Measurements from ENCODE around the gene MRPS18C. TPM values are rescaled to one million over a fixed set of nuclear protein-coding genes. Genes with fewer than 3 reads are reported as not detected.

MRPS18C gene
- 53.0 and 97.8 TPM in 2 replicates for total RNA-seq (2014; rRNA removed; shearing (Covaris generic))

- peak; percentile 98 for DNase-seq (ENCODE audit: low read depth)
Measured at GRCh38 chr4:83455281-83456183, at the start of gene MRPS18C, which contains the start of gene HELQ. TSS of gene MRPS18C (plus strand) at chr4:83456058. CDS start at chr4:83456078, 20 bp downstream. TSS of gene HELQ (minus strand) at chr4:83455823. CDS start at chr4:83455693, 130 bp downstream.

- DNase-seq (ENCODE audit: low read depth), result no peak
Measured at GRCh38 chr4:83408908-83409307, 47.0 kb upstream of the MRPS18C start.

DNA sequence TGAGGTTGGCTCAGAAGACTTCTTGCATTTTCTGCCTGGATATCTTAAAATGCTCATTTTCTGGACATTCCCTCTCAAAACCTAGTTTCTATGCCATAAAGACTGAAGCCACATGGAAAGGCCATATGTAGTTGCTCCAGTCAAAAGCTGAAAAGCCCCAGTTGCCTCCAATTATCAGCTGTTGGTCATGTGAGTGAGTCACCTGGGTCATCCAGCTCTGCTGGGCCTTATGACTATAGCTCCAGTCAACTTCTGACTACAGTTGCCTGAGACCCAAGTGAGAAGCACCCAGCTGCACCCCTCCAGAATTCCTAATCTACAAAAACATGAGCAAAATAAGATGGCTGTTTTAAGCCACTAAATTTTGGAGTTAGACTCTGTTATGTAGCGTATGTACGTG is 42.2 kb upstream of the MRPS18C start:
- peak; percentile 3 for DNase-seq (ENCODE audit: low read depth)

DNA sequence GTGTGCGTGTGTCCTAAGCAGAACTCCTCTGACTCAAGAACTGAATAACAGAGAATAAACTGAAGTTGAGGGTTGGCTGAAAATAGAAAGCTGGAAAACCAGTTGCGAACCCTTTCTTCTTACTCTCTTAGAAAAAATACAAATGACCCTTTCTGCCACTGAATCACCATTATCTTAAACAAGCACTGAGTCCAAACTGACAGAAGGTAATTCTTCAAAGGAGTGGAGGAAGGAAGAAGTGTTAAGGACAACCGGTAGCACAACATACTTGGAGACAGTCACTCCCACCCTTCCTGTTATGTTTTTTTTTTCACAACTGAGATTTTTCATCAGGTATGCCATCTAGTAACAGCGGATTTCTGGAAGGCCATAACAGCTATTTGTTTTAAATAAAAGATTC is 38.3 kb upstream of the MRPS18C start:
- DNase-seq (ENCODE audit: low read depth), result no peak

DNA sequence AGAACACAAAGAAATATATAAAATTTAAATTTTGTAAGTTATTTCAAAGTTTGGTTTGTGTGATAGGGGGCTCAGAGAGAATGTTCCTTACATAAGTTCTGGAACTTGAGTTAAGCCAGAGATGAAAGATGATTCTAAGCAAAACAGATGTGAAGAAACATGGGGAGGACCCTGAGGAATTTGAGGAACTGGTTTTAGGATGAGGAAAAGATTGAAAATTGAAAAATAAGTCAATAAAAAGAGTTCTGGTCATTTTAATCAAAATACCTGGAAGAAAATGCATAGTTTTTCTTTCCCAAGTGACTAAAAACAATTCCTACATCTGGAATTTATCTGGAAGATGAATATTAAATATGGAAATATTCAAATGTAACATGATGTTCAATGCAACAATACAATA is 37.6 kb upstream of the MRPS18C start:
- no peak for DNase-seq (ENCODE audit: low read depth)

- no peak for DNase-seq (ENCODE audit: low read depth)
Measured at GRCh38 chr4:83431200-83431599, 24.7 kb upstream of the MRPS18C start.

GRCh38 chr4:83436680-83437079 is 19.2 kb upstream of the MRPS18C start:
- DNase-seq (ENCODE audit: low read depth), result no peak

DNA sequence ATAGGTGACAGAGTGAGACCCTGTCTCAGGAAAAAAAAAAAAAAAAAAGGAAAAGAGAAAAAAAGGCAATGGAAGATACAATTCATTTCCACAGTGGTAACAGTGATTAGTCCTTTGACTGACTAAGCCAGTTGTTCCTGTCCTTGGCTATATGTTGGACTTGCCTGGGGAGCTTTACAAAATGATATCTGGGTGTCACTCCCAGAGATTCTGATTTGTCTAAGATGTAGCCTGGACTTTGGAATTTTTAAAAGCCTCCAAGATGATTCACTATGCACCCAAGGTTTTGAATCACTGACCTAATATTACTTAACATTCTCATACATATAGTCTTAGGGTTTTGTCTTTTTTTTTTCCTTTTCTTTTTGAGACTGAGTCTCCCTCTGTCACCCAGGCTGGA is 17.1 kb upstream of the MRPS18C start:
- DNase-seq (ENCODE audit: low read depth), result no peak

GRCh38 chr4:83440148-83440814 is 15.6 kb upstream of the MRPS18C start:
- no peak for DNase-seq (ENCODE audit: low read depth)

DNA sequence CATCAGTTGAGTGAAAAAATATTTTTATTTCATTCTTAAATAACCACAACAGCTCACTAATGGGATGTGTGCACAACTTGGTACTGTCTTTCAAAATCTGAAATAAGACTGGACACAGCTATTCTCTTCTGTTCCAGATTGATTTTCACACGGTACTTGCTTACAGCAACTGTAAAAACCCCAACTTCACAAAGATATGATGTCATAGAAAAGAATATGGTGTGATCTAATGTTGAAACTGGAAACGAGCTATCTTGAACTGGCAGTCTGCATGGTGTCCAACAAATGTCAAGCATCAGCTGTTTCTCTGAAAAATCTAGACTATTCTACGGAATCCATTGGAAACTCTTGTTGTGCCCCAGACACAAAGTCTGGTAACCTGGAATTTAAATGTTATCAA is 15.0 kb upstream of the MRPS18C start:
- no peak for DNase-seq (ENCODE audit: low read depth)

DNA sequence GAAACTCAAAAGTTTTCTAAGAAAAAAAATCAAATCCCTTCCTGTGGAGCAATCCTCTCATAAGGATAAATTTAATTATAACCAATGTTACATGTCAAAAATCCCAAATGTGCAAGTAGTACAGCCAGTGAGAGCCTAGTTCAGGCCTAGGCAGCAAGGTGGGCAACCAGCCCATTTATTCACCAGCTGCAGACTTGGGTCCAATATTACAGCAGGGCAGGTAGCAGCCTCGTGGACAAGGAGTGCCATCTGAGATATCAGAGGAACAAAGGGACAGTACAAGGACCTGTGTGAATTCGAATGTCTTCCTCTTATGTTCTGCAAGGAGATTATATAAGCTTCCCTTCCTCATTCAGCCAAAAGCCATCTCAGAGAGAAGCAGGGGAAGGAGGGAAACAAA is 6.8 kb upstream of the MRPS18C start:
- DNase-seq (ENCODE audit: low read depth), result no peak

GRCh38 chr4:83454686-83455085 is 1.2 kb upstream of the MRPS18C start:
- DNase-seq (ENCODE audit: low read depth), result peak; percentile 8

GRCh38 chr4:83456184-83456501 is 285 bp downstream of the MRPS18C start:
- no peak for DNase-seq (ENCODE audit: low read depth)

GRCh38 chr4:83473423-83473822 is 17.6 kb downstream of the MRPS18C start:
- DNase-seq (ENCODE audit: low read depth), result no peak

DNA sequence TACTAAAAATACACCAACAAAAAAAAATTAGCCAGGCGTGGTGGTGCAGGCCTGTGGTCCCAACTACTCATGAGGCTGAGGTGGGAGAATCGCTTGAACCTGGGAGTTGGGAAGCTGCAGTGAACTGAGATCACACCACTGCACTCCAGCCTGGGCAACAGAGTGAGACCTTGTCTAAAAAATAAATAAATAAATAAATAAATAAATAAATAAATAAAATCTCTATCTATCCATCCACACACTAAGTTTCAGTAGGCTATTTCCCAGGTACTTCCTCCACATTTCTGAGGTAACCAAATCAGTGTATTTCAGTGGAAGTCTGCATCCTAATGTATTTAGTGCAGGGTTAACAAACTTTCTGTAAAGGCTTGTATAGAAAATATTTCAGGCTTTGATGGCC is 18.1 kb downstream of the MRPS18C start:
- no peak for DNase-seq (ENCODE audit: low read depth)

DNA sequence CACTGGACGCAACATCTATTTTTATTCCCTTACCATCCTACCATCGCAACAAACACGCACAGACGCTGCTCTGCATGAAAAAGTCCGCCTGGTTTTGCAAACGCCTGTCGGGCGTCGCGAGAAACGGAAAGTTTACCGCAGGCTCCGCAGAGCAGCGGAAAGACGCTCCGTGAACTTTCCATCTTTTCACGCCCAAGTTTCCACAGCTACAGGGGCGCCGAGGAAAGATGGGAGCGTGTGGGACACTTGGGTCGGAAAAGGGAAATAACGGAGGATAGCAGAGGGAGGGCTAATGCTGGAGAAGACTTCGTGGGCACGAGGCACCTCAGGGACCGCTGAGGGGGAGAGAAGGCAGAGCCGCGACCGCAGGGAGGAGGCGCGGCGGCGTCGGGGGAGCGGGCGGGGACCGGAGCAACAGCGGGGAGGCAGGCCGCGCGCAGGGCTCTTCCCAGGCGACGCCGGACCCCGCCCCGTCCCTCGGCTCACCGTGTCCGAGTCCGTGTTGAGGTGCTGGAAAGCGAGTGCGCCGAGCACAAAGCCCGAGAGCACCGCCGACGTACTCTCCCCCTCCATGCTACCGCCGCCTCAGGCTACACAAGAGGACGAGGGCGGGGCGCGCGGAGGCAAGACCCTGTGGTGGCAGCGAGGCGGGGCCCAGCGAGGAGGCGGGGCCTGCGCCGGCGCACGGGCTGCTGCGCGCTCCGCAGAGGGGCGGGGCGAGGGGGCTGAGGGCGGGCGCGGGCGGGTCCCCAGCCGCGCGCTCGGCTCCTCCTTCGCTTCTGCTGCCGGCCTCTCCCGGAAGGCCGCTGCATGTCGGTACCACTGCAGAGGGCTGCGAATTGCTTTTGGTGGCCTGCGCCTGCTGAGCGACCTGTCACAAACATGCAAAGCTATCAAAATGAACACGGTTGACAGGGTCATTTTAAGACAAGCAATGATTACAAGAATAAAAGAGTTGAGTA is 28.9 kb downstream of the MRPS18C start, which contains the start of gene ABRAXAS1:
TSS of gene ABRAXAS1 (minus strand) at position 601 of the 962 bp plus-strand sequence. CDS start at position 573, 28 bp downstream.
- peak; percentile 92 for DNase-seq (ENCODE audit: low read depth)

- DNase-seq (ENCODE audit: low read depth), result no peak
Measured at GRCh38 chr4:83486457-83487129, 30.7 kb downstream of the MRPS18C start.

DNA sequence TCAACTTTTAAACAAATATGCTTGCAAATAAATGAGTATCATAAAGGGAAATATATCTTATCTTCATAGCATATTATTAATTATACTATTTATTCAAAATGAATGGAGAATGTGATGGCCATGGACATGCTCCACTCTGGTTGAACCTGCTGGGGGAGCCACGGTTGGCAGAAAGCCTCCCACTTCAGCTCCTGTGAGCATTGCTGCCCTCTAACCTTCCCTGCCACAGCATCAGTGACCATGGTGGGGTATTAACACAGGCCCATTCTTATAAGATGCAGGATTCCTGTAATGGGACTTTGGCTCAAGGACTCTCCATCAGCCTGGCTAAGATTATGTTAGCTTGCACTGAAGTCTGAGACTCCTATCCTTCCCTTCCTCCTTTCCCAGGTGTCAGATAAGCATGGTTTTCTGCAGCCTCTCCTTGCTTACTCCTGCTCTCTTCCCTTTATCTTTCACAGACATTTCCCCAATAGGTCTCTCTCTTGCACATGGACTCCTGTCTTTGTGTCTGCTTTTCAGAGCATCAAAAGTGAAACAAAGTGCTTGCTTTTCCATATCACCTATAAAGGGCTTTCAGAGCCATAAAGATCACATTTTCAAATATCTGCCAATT is 34.0 kb downstream of the MRPS18C start:
- no peak for DNase-seq (ENCODE audit: low read depth)

GRCh38 chr4:83490876-83491450 is 35.1 kb downstream of the MRPS18C start:
- peak; percentile 13 for DNase-seq (ENCODE audit: low read depth)

Measured in M059J (cell line).